Activated effector memory CD4-positive, alpha-beta T cell treated with anti-CD3 and anti-CD28 coated beads, Interleukin-2, amount 50 U/mL, for 16 hours (primary cell): Measurements from ENCODE around the gene CRAT.

Experiments used
- DNase-seq: peaks from one replicate; pipeline ENCODE4 v3.0.0-alpha.2; 2020

Gene CRAT

GRCh38 chr9:129058965-129059795 is 51.4 kb downstream of the CRAT start:
- no peak for DNase-seq

GRCh38 chr9:129054163-129054851 is 56.3 kb downstream of the CRAT start:
- no peak for DNase-seq

- no peak for DNase-seq
These were observed 57.6 kb downstream of the CRAT start for GRCh38 chr9:129053020-129053419.

GRCh38 chr9:129052592-129052991 is 58.0 kb downstream of the CRAT start:
- DNase-seq, result no peak
